Mesenchymal stem cell (in vitro differentiated cells and primary cell): ENCODE results near the gene ADAM33.

Source experiments
- DNase-seq: peaks from one replicate; pipeline ENCODE4 v3.0.0-alpha.2; 2013
- H2AFZ ChIP-seq: one replicate; pipeline ENCODE4 v1.6.1; 2013; ENCODE audit warnings: low read depth, mild to moderate bottlenecking, control low read depth, inconsistent platforms, low read length, moderate library complexity
- H2AK5ac ChIP-seq: 2 replicates; pipeline ENCODE4 v1.6.1; 2013; ENCODE audit warnings: low read length, moderate library complexity, mild to moderate bottlenecking, inconsistent platforms; ENCODE audit not compliant: severe bottlenecking
- H2BK120ac ChIP-seq: one replicate; pipeline ENCODE4 v1.6.1; 2013; ENCODE audit warnings: low read depth, mild to moderate bottlenecking, inconsistent platforms, low read length, moderate library complexity
- H2BK12ac ChIP-seq, 2 experiments: one replicate each; pipeline ENCODE4 v1.6.1; 2013; ENCODE audit warnings: inconsistent platforms in 2 of 2, low read length in 2 of 2, mild to moderate bottlenecking in 2 of 2, moderate library complexity in 2 of 2, control low read depth in 1 of 2
- H2BK15ac ChIP-seq: one replicate; pipeline ENCODE4 v1.6.1; 2013; ENCODE audit warnings: mild to moderate bottlenecking, low read depth, inconsistent platforms; ENCODE audit not compliant: poor library complexity, severe bottlenecking
- H2BK5ac ChIP-seq: 2 replicates; pipeline ENCODE4 v1.6.1; 2013; ENCODE audit warnings: low read depth, mild to moderate bottlenecking, low read length, control low read depth, inconsistent platforms; ENCODE audit not compliant: poor library complexity, severe bottlenecking
- H3K14ac ChIP-seq, 2 experiments: one replicate each; pipeline ENCODE4 v1.6.1; 2013; ENCODE audit warnings: inconsistent platforms in 2 of 2, low read length in 2 of 2, control low read depth in 1 of 2, mild to moderate bottlenecking in 1 of 2, moderate library complexity in 1 of 2
- H3K18ac ChIP-seq, 2 experiments: one replicate each; pipeline ENCODE4 v1.6.1; 2013; ENCODE audit warnings: inconsistent platforms in 2 of 2, low read length in 2 of 2, control low read depth in 1 of 2, low read depth in 1 of 2, mild to moderate bottlenecking in 1 of 2
- H3K23ac ChIP-seq, 2 experiments: one replicate each; pipeline ENCODE4 v1.6.1; 2013; ENCODE audit warnings: inconsistent platforms in 2 of 2, low read length in 2 of 2, mild to moderate bottlenecking in 2 of 2, moderate library complexity in 2 of 2, control low read depth in 1 of 2
- H3K27ac ChIP-seq: 2 replicates; pipeline ENCODE4 v1.5.1; 2013; ENCODE audit warnings: mild to moderate bottlenecking, moderate library complexity, low read length, control low read depth, inconsistent platforms; ENCODE audit not compliant: poor library complexity, severe bottlenecking
- H3K27me3 ChIP-seq, 2 experiments: 2 replicates each; pipeline versions ENCODE4 v1.6.1 to v1.7.0; 2013; ENCODE audit warnings: low read length in 2 of 2, mild to moderate bottlenecking in 2 of 2, moderate library complexity in 2 of 2, control low read depth in 1 of 2, inconsistent platforms in 1 of 2; ENCODE audit not compliant: control insufficient read depth in 1 of 2, insufficient read depth in 1 of 2
- H3K36me3 ChIP-seq, 2 experiments: 2 replicates each; pipeline versions ENCODE4 v1.6.1 to v1.7.0; 2013; ENCODE audit warnings: low read length in 2 of 2, control low read depth in 1 of 2, inconsistent platforms in 1 of 2, low read depth in 1 of 2, mild to moderate bottlenecking in 1 of 2; ENCODE audit not compliant: insufficient read depth in 2 of 2, control insufficient read depth in 1 of 2
- H3K4ac ChIP-seq, 2 experiments: one replicate each; pipeline ENCODE4 v1.6.1; 2013; ENCODE audit warnings: inconsistent platforms in 2 of 2, low read length in 2 of 2, mild to moderate bottlenecking in 2 of 2, moderate library complexity in 2 of 2, control low read depth in 1 of 2, low read depth in 1 of 2
- H3K4me1 ChIP-seq: 2 replicates; pipeline ENCODE4 v1.6.1; 2013; ENCODE audit warnings: low read depth, low read length, control low read depth; ENCODE audit not compliant: control insufficient read depth, insufficient read depth
- H3K4me2 ChIP-seq: 2 replicates; pipeline ENCODE4 v1.6.1; 2013; ENCODE audit warnings: low read length, mild to moderate bottlenecking, inconsistent platforms; ENCODE audit not compliant: poor library complexity, severe bottlenecking
- H3K4me3 ChIP-seq, 2 experiments: 2 replicates each; pipeline versions ENCODE4 v1.5.1 to v1.7.0; 2013; ENCODE audit warnings: low read length in 2 of 2, mild to moderate bottlenecking in 2 of 2, control low read depth in 1 of 2, low read depth in 1 of 2; ENCODE audit not compliant: insufficient read depth in 1 of 2
- H3K79me1 ChIP-seq: replicated peaks from 2 replicates; pipeline ENCODE4 v1.6.1; 2013; ENCODE audit warnings: mild to moderate bottlenecking, control low read depth, low read length, inconsistent platforms; ENCODE audit not compliant: poor library complexity, severe bottlenecking
- H3K9ac ChIP-seq: 2 replicates; pipeline ENCODE4 v1.7.0; 2013; ENCODE audit warnings: mild to moderate bottlenecking, low read length, moderate library complexity
- H3K9me3 ChIP-seq: 2 replicates; pipeline ENCODE4 v1.7.0; 2013; ENCODE audit warnings: mild to moderate bottlenecking, low read length; ENCODE audit not compliant: control insufficient read depth
- H4K8ac ChIP-seq: one replicate; pipeline ENCODE4 v1.6.1; 2013; ENCODE audit warnings: inconsistent platforms, mild to moderate bottlenecking, low read length, moderate library complexity
- H4K91ac ChIP-seq: one replicate; pipeline ENCODE4 v1.6.1; 2013; ENCODE audit warnings: mild to moderate bottlenecking, low read length, inconsistent platforms
- WGBS: methylation state at CpG from one replicate; pipeline ENCODE4 v1.1.7; 2013; ENCODE audit warnings: mixed read lengths; 5-methylcytosine and 5-hydroxymethylcytosine counted together

The ADAM33 gene

DNA sequence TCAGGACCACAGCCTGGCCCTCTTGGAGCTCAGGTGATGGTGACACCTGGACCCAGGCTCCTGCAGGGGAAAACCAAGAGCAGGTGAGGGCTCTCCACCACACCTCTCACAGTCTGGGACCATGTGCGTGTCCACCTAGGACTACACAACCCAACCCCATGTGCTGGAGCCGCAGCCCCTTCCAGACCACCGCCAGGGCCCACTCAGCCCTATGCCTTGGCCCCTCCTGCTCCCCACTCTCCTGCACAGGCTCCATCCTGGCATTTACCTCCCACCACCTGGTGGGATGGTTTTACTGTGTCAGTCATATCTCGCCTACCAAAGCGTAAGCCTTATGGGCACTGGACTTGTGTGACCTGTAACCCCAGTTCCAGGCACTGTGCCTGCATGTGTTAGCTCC, 13.1 kb upstream of the ADAM33 start:
- Histone ChIP-seq H3K18ac (no peak overlapping the region), H3K4me3 (no peak overlapping the region), H3K9ac (no peak overlapping the region), H2BK5ac (no peak overlapping the region), H3K23ac (no peak overlapping the region), H4K91ac (no peak overlapping the region), H3K79me1 (no peaks in the 10 kb centered on the region), H2BK15ac (no peak overlapping the region), H3K36me3 (no peaks in the 10 kb centered on the region), H3K27ac (no peak overlapping the region), H4K8ac (no peak overlapping the region), H2AK5ac (no peak overlapping the region), H3K4ac (no peak overlapping the region), H3K4me1 (no peaks in the 10 kb centered on the region), H2AFZ (no peak overlapping the region), H2BK12ac (no peak overlapping the region), H3K14ac (no peak overlapping the region), H2BK120ac (no peak overlapping the region), H3K4me2 (no peak overlapping the region), H3K27me3 (peaks cover 0 to 9% of the 10 kb centered on the region in 2 experiments), H3K9me3 (peaks cover 4% of the 10 kb centered on the region)
- DNase-seq, result no peak
- 88% methylated on average over 5 of the region's 5 CpGs for WGBS

GRCh38 chr20:3693376-3693775, 11.6 kb upstream of the ADAM33 start:
- H4K91ac ChIP-seq, result no peak overlapping the region
- H3K27me3 ChIP-seq, result peaks cover 0 to 9% of the 10 kb centered on the region in 2 experiments
- H3K9ac ChIP-seq, result no peak overlapping the region
- no peak overlapping the region for H3K4me2 ChIP-seq
- 87% methylated on average over 13 of the region's 13 CpGs for WGBS
- H2BK120ac ChIP-seq, result no peak overlapping the region
- no peak overlapping the region for H4K8ac ChIP-seq
- no peak overlapping the region for H3K23ac ChIP-seq
- H2AFZ ChIP-seq, result no peak overlapping the region
- H3K27ac ChIP-seq, result no peak overlapping the region
- no peak overlapping the region for H2BK12ac ChIP-seq
- peak overlapping the region in 1 of 2 experiments; percentile 30 for H3K14ac ChIP-seq
- no peaks in the 10 kb centered on the region for H3K36me3 ChIP-seq
- no peak overlapping the region for H2BK5ac ChIP-seq
- no peak overlapping the region for H2BK15ac ChIP-seq
- H3K9me3 ChIP-seq, result peaks cover 4% of the 10 kb centered on the region
- H2AK5ac ChIP-seq, result no peak overlapping the region
- peak overlapping the region in 1 of 2 experiments; percentile 31 for H3K4me3 ChIP-seq
- no peak overlapping the region for H3K4ac ChIP-seq
- H3K79me1 ChIP-seq, result no peaks in the 10 kb centered on the region
- DNase-seq, result no peak
- no peak overlapping the region for H3K18ac ChIP-seq
- no peaks in the 10 kb centered on the region for H3K4me1 ChIP-seq

GRCh38 chr20:3692706-3693294, 11.0 kb upstream of the ADAM33 start:
- no peak overlapping the region for H2BK120ac ChIP-seq
- H3K18ac ChIP-seq, result no peak overlapping the region
- H3K27me3 ChIP-seq, result peaks cover 0 to 9% of the 10 kb centered on the region in 2 experiments
- no peak overlapping the region for H4K91ac ChIP-seq
- no peak overlapping the region for H4K8ac ChIP-seq
- no peak overlapping the region for H3K14ac ChIP-seq
- no peak for DNase-seq
- no peak overlapping the region for H2BK12ac ChIP-seq
- H3K9ac ChIP-seq, result no peak overlapping the region
- H3K36me3 ChIP-seq, result no peaks in the 10 kb centered on the region
- H3K23ac ChIP-seq, result no peak overlapping the region
- 93% methylated on average over 23 of the region's 23 CpGs for WGBS
- H3K4me2 ChIP-seq, result no peak overlapping the region
- H3K9me3 ChIP-seq, result peaks cover 4% of the 10 kb centered on the region
- no peak overlapping the region for H2BK15ac ChIP-seq
- H2AK5ac ChIP-seq, result no peak overlapping the region
- H3K79me1 ChIP-seq, result no peaks in the 10 kb centered on the region
- no peak overlapping the region for H3K4ac ChIP-seq
- no peak overlapping the region for H2AFZ ChIP-seq
- no peak overlapping the region for H2BK5ac ChIP-seq
- no peak overlapping the region for H3K4me3 ChIP-seq
- H3K27ac ChIP-seq, result no peak overlapping the region
- H3K4me1 ChIP-seq, result no peaks in the 10 kb centered on the region

DNA sequence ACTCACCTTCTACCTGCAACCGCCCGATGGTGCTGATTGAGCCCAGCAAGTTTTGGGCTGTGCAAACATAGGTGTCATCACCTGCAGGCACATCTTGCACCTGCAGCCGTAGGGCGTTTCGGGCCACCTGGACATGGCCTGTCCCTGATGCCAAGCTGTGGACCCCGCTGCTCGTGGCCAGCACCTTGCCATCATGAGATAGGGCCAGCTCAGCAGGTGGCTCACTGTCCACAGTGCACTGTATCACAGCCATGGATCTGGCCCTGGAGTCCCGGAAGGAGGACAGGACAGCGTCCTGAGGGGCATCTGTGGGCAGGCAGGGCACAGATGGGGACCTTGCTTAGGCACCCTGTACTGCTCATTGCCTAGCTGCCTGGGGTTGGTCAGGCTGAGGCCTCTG, 10.1 kb upstream of the ADAM33 start:
- Histone ChIP-seq H2AFZ (no peak overlapping the region), H3K14ac (no peak overlapping the region), H3K79me1 (no peaks in the 10 kb centered on the region), H3K27ac (no peak overlapping the region), H2BK15ac (no peak overlapping the region), H3K4me3 (no peak overlapping the region), H3K4me1 (peaks cover 5% of the 10 kb centered on the region), H2BK12ac (no peak overlapping the region), H3K4me2 (no peak overlapping the region), H4K91ac (no peak overlapping the region), H2BK120ac (no peak overlapping the region), H2AK5ac (no peak overlapping the region), H2BK5ac (no peak overlapping the region), H4K8ac (no peak overlapping the region), H3K9ac (no peak overlapping the region), H3K27me3 (peaks cover 0 to 5% of the 10 kb centered on the region in 2 experiments), H3K9me3 (peaks cover 4% of the 10 kb centered on the region), H3K23ac (no peak overlapping the region), H3K18ac (no peak overlapping the region), H3K4ac (no peak overlapping the region), H3K36me3 (no peaks in the 10 kb centered on the region)
- DNase-seq, result no peak
- WGBS, result 88% methylated on average over 9 of the region's 9 CpGs
